ENCODE measurements around the gene C2orf78. TPM values are rescaled to one million over a fixed set of nuclear protein-coding genes. Genes with fewer than 3 reads are reported as not detected.

The C2orf78 gene
- total RNA-seq, 1 donor from 2014 or later = not detected

DNA sequence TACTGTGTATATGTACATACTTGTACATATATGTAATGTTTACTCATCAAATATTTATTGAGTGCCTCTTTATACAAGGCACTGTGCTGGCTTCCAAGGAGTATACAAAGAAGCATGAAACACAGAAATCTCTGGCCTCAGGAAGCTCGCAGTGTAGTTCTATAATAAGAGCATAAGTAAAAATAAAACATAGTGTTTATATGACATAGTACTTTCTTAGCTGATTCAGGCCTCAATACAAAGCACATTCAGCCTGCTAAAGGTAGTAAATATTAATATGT is 58.7 kb downstream of the C2orf78 start:
- H3K4me1 Mint-ChIP-seq (ENCODE audit: low read depth, unreplicated experiment) = peaks cover 26% of the 10 kb centered on the region
- H4K20me1 ChIP-seq (ENCODE audit: insufficient read depth, low read length) = peaks cover 9% of the 10 kb centered on the region
- FAIRE-seq (no peak), DNase-seq (ENCODE audit: low read depth) (no peak)
- no peak overlapping the region for H3K27ac ChIP-seq (ENCODE audit: low read depth, low read length)
- no peak overlapping the region for H3K9ac ChIP-seq (ENCODE audit: low read length)
- H3K4me3 ChIP-seq (ENCODE audit: insufficient read depth, low read depth, low read length) = no peak overlapping the region
- H3K4me1 ChIP-seq (ENCODE audit: insufficient read depth, low read length) = peaks cover 13% of the 10 kb centered on the region
- no peak overlapping the region for H2AFZ ChIP-seq (ENCODE audit: low read depth, low read length)
- peaks cover 14% of the 10 kb centered on the region for H3K79me2 ChIP-seq (ENCODE audit: insufficient read depth, low read length)
- H3K9me3 ChIP-seq (ENCODE audit: insufficient read depth, low read depth, low read length) = no peaks in the 10 kb centered on the region
- H3K27me3 ChIP-seq (ENCODE audit: insufficient read depth, low read length) = no peaks in the 10 kb centered on the region
- peaks cover 25% of the 10 kb centered on the region for H3K36me3 ChIP-seq (ENCODE audit: insufficient read depth, low read length)
- no peaks in the 10 kb centered on the region for H3K9me3 Mint-ChIP-seq (ENCODE audit: unreplicated experiment)
- H3K4me3 Mint-ChIP-seq (ENCODE audit: unreplicated experiment) = no peak overlapping the region
- H3K27me3 Mint-ChIP-seq (ENCODE audit: low read depth, unreplicated experiment) = no peaks in the 10 kb centered on the region
- peaks cover 13% of the 10 kb centered on the region for H3K36me3 Mint-ChIP-seq (ENCODE audit: low read depth, unreplicated experiment)
- no peak overlapping the region for H3K27ac Mint-ChIP-seq (ENCODE audit: unreplicated experiment)
- TF ChIP-seq, protein P1, sequence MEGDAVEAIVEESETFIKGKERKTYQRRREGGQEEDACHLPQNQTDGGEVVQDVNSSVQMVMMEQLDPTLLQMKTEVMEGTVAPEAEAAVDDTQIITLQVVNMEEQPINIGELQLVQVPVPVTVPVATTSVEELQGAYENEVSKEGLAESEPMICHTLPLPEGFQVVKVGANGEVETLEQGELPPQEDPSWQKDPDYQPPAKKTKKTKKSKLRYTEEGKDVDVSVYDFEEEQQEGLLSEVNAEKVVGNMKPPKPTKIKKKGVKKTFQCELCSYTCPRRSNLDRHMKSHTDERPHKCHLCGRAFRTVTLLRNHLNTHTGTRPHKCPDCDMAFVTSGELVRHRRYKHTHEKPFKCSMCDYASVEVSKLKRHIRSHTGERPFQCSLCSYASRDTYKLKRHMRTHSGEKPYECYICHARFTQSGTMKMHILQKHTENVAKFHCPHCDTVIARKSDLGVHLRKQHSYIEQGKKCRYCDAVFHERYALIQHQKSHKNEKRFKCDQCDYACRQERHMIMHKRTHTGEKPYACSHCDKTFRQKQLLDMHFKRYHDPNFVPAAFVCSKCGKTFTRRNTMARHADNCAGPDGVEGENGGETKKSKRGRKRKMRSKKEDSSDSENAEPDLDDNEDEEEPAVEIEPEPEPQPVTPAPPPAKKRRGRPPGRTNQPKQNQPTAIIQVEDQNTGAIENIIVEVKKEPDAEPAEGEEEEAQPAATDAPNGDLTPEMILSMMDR (IDR thresholded peaks at IDR 0.05; ENCODE audit: insufficient read depth, low read depth, low read length) = no peak
- TF ChIP-seq EZH2 (IDR thresholded peaks at IDR 0.05; ENCODE audit: insufficient read depth, low read length) = no peak
- H3K4me2 ChIP-seq (ENCODE audit: low read length) = no peak overlapping the region

DNA sequence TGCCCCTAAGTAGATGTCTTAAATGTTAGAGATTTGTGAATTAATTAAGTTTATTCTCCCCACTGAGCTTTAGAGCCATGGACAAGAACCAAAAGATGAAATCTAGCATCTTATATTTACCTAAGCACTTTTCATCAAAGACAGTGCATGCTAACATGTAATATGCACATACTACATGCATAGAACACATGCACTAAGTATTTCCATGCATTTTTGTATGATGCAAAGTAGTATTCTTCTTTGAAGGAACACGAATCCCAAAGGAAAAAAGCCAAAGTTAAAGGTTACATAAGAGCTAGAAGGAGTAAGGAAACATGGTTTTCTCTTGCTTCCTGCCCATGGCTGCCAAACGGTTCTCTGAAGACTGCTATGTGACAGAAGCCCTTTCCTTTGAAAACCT is 60.1 kb downstream of the C2orf78 start:
- Mint-ChIP-seq H3K9me3 (ENCODE audit: unreplicated experiment) (no peaks in the 10 kb centered on the region), H3K27me3 (ENCODE audit: low read depth, unreplicated experiment) (no peaks in the 10 kb centered on the region), H3K27ac (ENCODE audit: unreplicated experiment) (no peak overlapping the region), H3K4me1 (ENCODE audit: low read depth, unreplicated experiment) (peaks cover 13% of the 10 kb centered on the region), H3K36me3 (ENCODE audit: low read depth, unreplicated experiment) (peaks cover 14% of the 10 kb centered on the region), H3K4me3 (ENCODE audit: unreplicated experiment) (no peak overlapping the region)
- Histone ChIP-seq H3K27ac (ENCODE audit: low read depth, low read length) (no peak overlapping the region), H3K4me2 (ENCODE audit: low read length) (no peak overlapping the region), H4K20me1 (ENCODE audit: insufficient read depth, low read length) (peaks cover 9% of the 10 kb centered on the region), H3K36me3 (ENCODE audit: insufficient read depth, low read length) (peaks cover 30% of the 10 kb centered on the region), H3K4me3 (ENCODE audit: insufficient read depth, low read depth, low read length) (no peak overlapping the region), H3K9me3 (ENCODE audit: insufficient read depth, low read depth, low read length) (no peaks in the 10 kb centered on the region), H3K9ac (ENCODE audit: low read length) (no peak overlapping the region), H3K79me2 (ENCODE audit: insufficient read depth, low read length) (peaks cover 14% of the 10 kb centered on the region), H2AFZ (ENCODE audit: low read depth, low read length) (no peak overlapping the region), H3K27me3 (ENCODE audit: insufficient read depth, low read length) (no peaks in the 10 kb centered on the region), H3K4me1 (ENCODE audit: insufficient read depth, low read length) (peaks cover 9% of the 10 kb centered on the region)
- no peak for TF ChIP-seq EZH2 (IDR thresholded peaks at IDR 0.05; ENCODE audit: insufficient read depth, low read length)
- TF ChIP-seq, protein P1 (IDR thresholded peaks at IDR 0.05; ENCODE audit: insufficient read depth, low read depth, low read length) = no peak
- DNase-seq (ENCODE audit: low read depth) (no peak), FAIRE-seq (no peak)

DNA sequence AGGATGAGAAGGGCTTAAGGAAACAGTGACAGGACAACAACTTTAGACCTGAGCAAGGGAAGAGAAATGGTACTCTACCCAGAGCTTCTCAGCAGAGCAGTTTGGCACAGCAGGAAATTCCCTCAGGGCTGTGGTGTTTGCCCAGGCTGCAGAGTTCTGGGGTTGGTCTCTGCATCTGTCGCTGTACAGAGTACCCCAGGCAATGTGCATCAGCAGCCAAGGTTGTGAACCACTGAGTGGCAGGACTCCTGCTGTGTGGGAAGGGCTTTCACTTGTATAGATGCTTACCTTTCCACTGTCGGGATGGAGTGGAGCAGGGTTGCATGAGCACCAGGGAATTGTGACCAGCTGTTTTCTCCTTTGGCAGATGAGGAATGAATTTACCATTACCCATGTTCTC is 66.0 kb downstream of the C2orf78 start:
- H3K27ac Mint-ChIP-seq (ENCODE audit: unreplicated experiment) = no peak overlapping the region

More for the DNA sequence above, 66.0 kb downstream of the C2orf78 start:
- H3K9me3 Mint-ChIP-seq (ENCODE audit: unreplicated experiment) = no peaks in the 10 kb centered on the region
- no peaks in the 10 kb centered on the region for H4K20me1 ChIP-seq (ENCODE audit: insufficient read depth, low read length)
- no peaks in the 10 kb centered on the region for H3K9me3 ChIP-seq (ENCODE audit: insufficient read depth, low read depth, low read length)
- no peaks in the 10 kb centered on the region for H3K27me3 ChIP-seq (ENCODE audit: insufficient read depth, low read length)
- no peak for TF ChIP-seq EZH2 (IDR thresholded peaks at IDR 0.05; ENCODE audit: insufficient read depth, low read length)
- TF ChIP-seq, protein P1 (IDR thresholded peaks at IDR 0.05; ENCODE audit: insufficient read depth, low read depth, low read length) = no peak
- FAIRE-seq (no peak), DNase-seq (ENCODE audit: low read depth) (no peak)
- no peaks in the 10 kb centered on the region for H3K79me2 ChIP-seq (ENCODE audit: insufficient read depth, low read length)
- H3K4me3 ChIP-seq (ENCODE audit: insufficient read depth, low read depth, low read length) = no peak overlapping the region
- no peak overlapping the region for H3K4me3 Mint-ChIP-seq (ENCODE audit: unreplicated experiment)
- H3K27ac ChIP-seq (ENCODE audit: low read depth, low read length) = no peak overlapping the region
- no peak overlapping the region for H3K9ac ChIP-seq (ENCODE audit: low read length)
- no peak overlapping the region for H3K4me2 ChIP-seq (ENCODE audit: low read length)
- H3K4me1 ChIP-seq (ENCODE audit: insufficient read depth, low read length) = peaks cover 5% of the 10 kb centered on the region
- H3K36me3 ChIP-seq (ENCODE audit: insufficient read depth, low read length) = peaks cover 29% of the 10 kb centered on the region
- no peak overlapping the region for H2AFZ ChIP-seq (ENCODE audit: low read depth, low read length)
- peaks cover 2% of the 10 kb centered on the region for H3K4me1 Mint-ChIP-seq (ENCODE audit: low read depth, unreplicated experiment)
- peaks cover 21% of the 10 kb centered on the region for H3K36me3 Mint-ChIP-seq (ENCODE audit: low read depth, unreplicated experiment)
- H3K27me3 Mint-ChIP-seq (ENCODE audit: low read depth, unreplicated experiment) = no peaks in the 10 kb centered on the region
